HCT116 (cell line): ENCODE data around the gene FGF11. TPM values are rescaled to one million over a fixed set of nuclear protein-coding genes. Genes with fewer than 3 reads are reported as not detected.

ENCODE experiments used
- ATAC-seq: fragments of 200-7000 bp; cut with Tn5 transposase; 2 replicates; pipeline ENCODE4 v1.9.1; 2020; ENCODE audit warnings: mild to moderate bottlenecking, moderate library complexity
- BruUV-seq: library from RNA; stranded (reverse); fragments of 400-500 nt; replicated peaks from 2 replicates; lab custom pipeline; 2021; lab: Mats Ljungman, UMichigan
- CTCF ChIA-PET: fragments of 300-600 bp; sonication (Branson Sonifier 250); formaldehyde crosslinking; loops from one replicate; lab custom pipeline; 2021; ENCODE audit warnings: antibody characterized with exemption; lab: Charles Lee
- POLR2A ChIA-PET: fragments of 300-600, 350-600 bp; sonication (Branson Sonifier 250); formaldehyde crosslinking; loops from one replicate; lab custom pipeline; 2021; ENCODE audit warnings: antibody characterized with exemption; lab: Charles Lee
- RAD21 ChIA-PET, 2 experiments: fragments of 300-600 bp; sonication (Branson Sonifier 250); formaldehyde crosslinking; loops; one replicate each; lab custom pipeline; 2023; ENCODE audit warnings: low total read pairs in 2 of 2; ENCODE audit not compliant: uncharacterized antibody in 2 of 2, unreplicated experiment in 2 of 2, low non-redundant PET in 1 of 2; lab: Charles Lee
- DNase-seq: peaks from one replicate; pipeline ENCODE4 v3.0.0-alpha.2; 2010; ENCODE audit warnings: low read depth, low spot score
- H2AFZ ChIP-seq: fragments of 200-600 bp; shearing (Covaris generic), sonication (generic); 2 replicates; pipeline ENCODE4 v1.6.1; 2017; ENCODE audit warnings: low read depth, mixed run types, mixed read lengths, antibody characterized with exemption, low read length; ENCODE audit not compliant: poor library complexity, severe bottlenecking
- H3K27ac ChIP-seq: 2 replicates; pipeline ENCODE4 v1.5.1; 2012; ENCODE audit warnings: low read depth, low read length
- H3K27me3 ChIP-seq: fragments of 200-600 bp; sonication (generic); 2 replicates; pipeline ENCODE4 v1.6.1; 2016; ENCODE audit warnings: mixed run types, low read length, mixed read lengths; ENCODE audit not compliant: insufficient read depth
- H3K36me3 ChIP-seq, 2 experiments: fragments of 200-500 bp in 1 of 2; fragments of 200-600 bp in 1 of 2; sonication (Bioruptor generic) in 1 of 2; sonication (generic) in 1 of 2; 2 replicates each; pipeline versions ENCODE4 v1.5.1 to v1.6.1; 2014 to 2016; ENCODE audit warnings: low read length in 2 of 2, inconsistent platforms in 1 of 2, mixed read lengths in 1 of 2, mixed run types in 1 of 2; ENCODE audit not compliant: insufficient read depth in 2 of 2, control insufficient read depth in 1 of 2
- H3K4me1 ChIP-seq, 2 experiments: fragments of 200-600 bp in 1 of 2; sonication (generic) in 1 of 2; 2 replicates each; pipeline versions ENCODE4 v1.5.1 to v1.6.1; 2012 to 2017; ENCODE audit warnings: low read length in 2 of 2, inconsistent platforms in 1 of 2, mild to moderate bottlenecking in 1 of 2, mixed read lengths in 1 of 2, mixed run types in 1 of 2, moderate library complexity in 1 of 2; ENCODE audit not compliant: insufficient read depth in 2 of 2, control insufficient read depth in 1 of 2
- H3K4me2 ChIP-seq: fragments of 200-600 bp; sonication (generic); 2 replicates; pipeline ENCODE4 v1.6.1; 2017; ENCODE audit warnings: mixed run types, low read length, mixed read lengths
- H3K4me3 ChIP-seq, 2 experiments: fragments of 200-600 bp in 1 of 2; sonication (generic) in 1 of 2; replicated peaks in 1 of 2; 2 replicates each; pipeline ENCODE4 v1.5.1; 2011 to 2016; ENCODE audit warnings: low read length in 2 of 2, control low read depth in 1 of 2, low read depth in 1 of 2, mild to moderate bottlenecking in 1 of 2, mixed read lengths in 1 of 2, mixed run types in 1 of 2
- H3K79me2 ChIP-seq: fragments of 200-600 bp; sonication (generic); 2 replicates; pipeline ENCODE4 v1.6.1; 2017; ENCODE audit warnings: mild to moderate bottlenecking, mixed run types, low read length, moderate library complexity, mixed read lengths; ENCODE audit not compliant: insufficient read depth
- H3K9ac ChIP-seq: fragments of 200-600 bp; sonication (generic); 2 replicates; pipeline ENCODE4 v1.6.1; 2016; ENCODE audit warnings: low read length, mixed read lengths
- H3K9me2 ChIP-seq: fragments of 200-600 bp; sonication (generic), shearing (Covaris generic); 2 replicates; pipeline ENCODE4 v1.6.1; 2017; ENCODE audit warnings: mixed run types, mild to moderate bottlenecking, moderate library complexity; ENCODE audit not compliant: insufficient read depth
- H3K9me3 ChIP-seq, 2 experiments: fragments of 200-500 bp in 1 of 2; fragments of 200-600 bp in 1 of 2; sonication (Bioruptor generic) in 1 of 2; sonication (generic) in 1 of 2; 2 replicates each; pipeline ENCODE4 v1.6.1; 2014 to 2017; ENCODE audit warnings: low read length in 2 of 2, mixed read lengths in 2 of 2, inconsistent platforms in 1 of 2, low read depth in 1 of 2, mild to moderate bottlenecking in 1 of 2, mixed run types in 1 of 2, moderate library complexity in 1 of 2; ENCODE audit not compliant: control insufficient read depth in 1 of 2, insufficient read depth in 1 of 2
- H4K20me1 ChIP-seq: fragments of 200-600 bp; sonication (generic), shearing (Covaris generic); 2 replicates; pipeline ENCODE4 v1.6.1; 2017; ENCODE audit warnings: mixed run types, mild to moderate bottlenecking, moderate library complexity; ENCODE audit not compliant: insufficient read depth
- ATF3 ChIP-seq: IDR thresholded peaks from 2 replicates; pipeline ENCODE4 v1.6.1; 2012
- CBX3 ChIP-seq: IDR thresholded peaks from 2 replicates; pipeline ENCODE4 v1.6.1; 2012; ENCODE audit warnings: low read depth
- EGR1 ChIP-seq: IDR thresholded peaks from 2 replicates; pipeline ENCODE4 v1.6.1; 2012; ENCODE audit warnings: low read depth
- ELF1 ChIP-seq: IDR thresholded peaks from 2 replicates; pipeline ENCODE4 v1.6.1; 2012; ENCODE audit warnings: low read depth, borderline replicate concordance
- EZH2 ChIP-seq: fragments of 200-600 bp; sonication (generic); IDR thresholded peaks from 2 replicates; pipeline ENCODE4 v1.6.1; 2017; ENCODE audit warnings: antibody characterized with exemption, mixed run types
- JUND ChIP-seq: IDR thresholded peaks from 2 replicates; pipeline ENCODE4 v1.6.1; 2012
- MAX ChIP-seq: IDR thresholded peaks from 2 replicates; pipeline ENCODE4 v1.6.1; 2012
- RAD21 ChIP-seq: IDR thresholded peaks from 2 replicates; pipeline ENCODE4 v1.6.1; 2012; ENCODE audit warnings: low read depth, mild to moderate bottlenecking
- REST ChIP-seq: IDR thresholded peaks from 2 replicates; pipeline ENCODE4 v1.6.1; 2012; ENCODE audit warnings: low read depth
- SIN3A ChIP-seq: IDR thresholded peaks from 2 replicates; pipeline ENCODE4 v1.6.1; 2012; ENCODE audit warnings: low read depth
- SP1 ChIP-seq: IDR thresholded peaks from 2 replicates; pipeline ENCODE4 v1.6.1; 2012; ENCODE audit warnings: low read depth
- SRF ChIP-seq: IDR thresholded peaks from 2 replicates; pipeline ENCODE4 v1.6.1; 2012; ENCODE audit warnings: low read depth
- YY1 ChIP-seq: IDR thresholded peaks from 2 replicates; pipeline ENCODE4 v1.6.1; 2011; ENCODE audit warnings: low read length, low read depth, moderate library complexity, mild to moderate bottlenecking; ENCODE audit not compliant: insufficient replicate concordance; ENCODE audit errors: extremely low read depth
- ZFX ChIP-seq: fragments of 450-650 bp; IDR thresholded peaks from 2 replicates; pipeline ENCODE4 v1.6.1; 2017
- intact Hi-C: fragments of 100-400 bp; cut with micrococcal nuclease; formaldehyde crosslinking; loops from 2 replicates; pipeline ENCODE4 v1.10.0; 2022
- total RNA-seq: library from RNA; stranded (reverse); gene quantifications from one replicate; pipeline ENCODE4 v1.2.1, GENCODE V29; 2021; ENCODE audit not compliant: unreplicated experiment

FGF11 gene
- total RNA-seq, 1 experiment from 2014 or later: 6.1 TPM

- Histone ChIP-seq H3K9me2 (no peaks in the 10 kb centered on the region), H3K4me1 (peaks cover 24 to 36% of the 10 kb centered on the region in 2 experiments), H3K4me2 (no peak overlapping the region), H4K20me1 (no peaks in the 10 kb centered on the region), H3K79me2 (no peaks in the 10 kb centered on the region), H3K27ac (no peak overlapping the region), H2AFZ (no peak overlapping the region), H3K4me3 (no peak overlapping the region), H3K36me3 (no peaks in the 10 kb centered on the region), H3K9ac (no peak overlapping the region), H3K9me3 (no peaks in the 10 kb centered on the region), H3K27me3 (no peaks in the 10 kb centered on the region)
- POLR2A ChIA-PET: no interaction called here
- no TSS peak for BruUV-seq
- DNase-seq: no peak
- intact Hi-C loops: no loop called here
- TF ChIP-seq EZH2 (no peak), EGR1 (no peak), SP1 (no peak), ATF3 (no peak), ELF1 (no peak), MAX (no peak), ZFX (no peak), JUND (no peak), YY1 (no peak), SIN3A (no peak), REST (no peak), SRF (no peak), RAD21 (no peak), CBX3 (no peak)
- CTCF ChIA-PET: no interaction called here
- no peak for ATAC-seq
- RAD21 ChIA-PET: no interaction called here
These were observed 9.1 kb downstream of the FGF11 start for GRCh38 chr17:7448461-7448860.
